GM12878 (cell line): ENCODE results near the gene CAPN10.

Experiments
- CTCF ChIP-seq, 3 experiments: IDR thresholded peaks in 2 of 3; conservative IDR thresholded peaks in 1 of 3; 2 replicates each; pipeline ENCODE4 v1.5.1; 2011; ENCODE audit warnings: low read depth in 3 of 3, low read length in 3 of 3, mild to moderate bottlenecking in 3 of 3, control low read depth in 2 of 3, moderate library complexity in 2 of 3, inconsistent platforms in 1 of 3, mixed read lengths in 1 of 3; ENCODE audit not compliant: control insufficient read depth in 2 of 3, insufficient read depth in 1 of 3; ENCODE audit errors: extremely low read depth in 1 of 3
- EZH2 ChIP-seq: IDR thresholded peaks from 2 replicates; pipeline ENCODE4 v1.6.1; 2012; ENCODE audit warnings: low read depth, mild to moderate bottlenecking, control low read depth, inconsistent platforms, low read length, borderline replicate concordance; ENCODE audit not compliant: control insufficient read depth
- GABPA ChIP-seq: IDR thresholded peaks from 2 replicates; pipeline ENCODE4 v1.6.1; 2014; ENCODE audit warnings: antibody characterized with exemption, low read depth, mild to moderate bottlenecking, inconsistent platforms
- STAT3 ChIP-seq: IDR thresholded peaks from 2 replicates; pipeline ENCODE4 v1.6.1; 2011; ENCODE audit warnings: low read depth, low read length, improper control_type of control experiment
- TARDBP ChIP-seq: IDR thresholded peaks from 2 replicates; pipeline ENCODE4 v1.6.1; 2016; ENCODE audit warnings: borderline replicate concordance
- TF ChIP-seq, protein P1 (sequence below): IDR thresholded peaks from 2 replicates; pipeline ENCODE4 v1.6.1; 2012; ENCODE audit warnings: low read length, inconsistent platforms

- TF ChIP-seq, protein P1, sequence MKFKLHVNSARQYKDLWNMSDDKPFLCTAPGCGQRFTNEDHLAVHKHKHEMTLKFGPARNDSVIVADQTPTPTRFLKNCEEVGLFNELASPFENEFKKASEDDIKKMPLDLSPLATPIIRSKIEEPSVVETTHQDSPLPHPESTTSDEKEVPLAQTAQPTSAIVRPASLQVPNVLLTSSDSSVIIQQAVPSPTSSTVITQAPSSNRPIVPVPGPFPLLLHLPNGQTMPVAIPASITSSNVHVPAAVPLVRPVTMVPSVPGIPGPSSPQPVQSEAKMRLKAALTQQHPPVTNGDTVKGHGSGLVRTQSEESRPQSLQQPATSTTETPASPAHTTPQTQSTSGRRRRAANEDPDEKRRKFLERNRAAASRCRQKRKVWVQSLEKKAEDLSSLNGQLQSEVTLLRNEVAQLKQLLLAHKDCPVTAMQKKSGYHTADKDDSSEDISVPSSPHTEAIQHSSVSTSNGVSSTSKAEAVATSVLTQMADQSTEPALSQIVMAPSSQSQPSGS, result no peak
- no peak for TF ChIP-seq GABPA
- no peak for TF ChIP-seq TARDBP
- no peak for TF ChIP-seq CTCF (IDR thresholded peaks at IDR 0.05 in 2 of 3, conservative IDR thresholded peaks at IDR 0.05 in 1 of 3; ENCODE audit: control insufficient read depth in 2 of 3, extremely low read depth in 1 of 3, insufficient read depth in 1 of 3, low read depth in 3 of 3, low read length in 3 of 3)
- TF ChIP-seq STAT3, result no peak
- TF ChIP-seq EZH2, result no peak
Measured at GRCh38 chr2:240597419-240598181, 11.1 kb downstream of the CAPN10 start.
